Cardiac fibroblast (primary cell): Measurements from ENCODE around the gene LBR.

Source experiments
- DNase-seq, 2 donors: peaks; one replicate each; pipeline versions ENCODE4 v3.0.0 to v3.0.0-alpha.2; 2010; ENCODE audit warnings: low read depth in 2 of 2
- H3K4me3 ChIP-seq, 2 donors: replicated peaks in 1 of 2; 1 replicate in 1 of 2; 2 replicates in 1 of 2; pipeline ENCODE4 v1.5.1; 2011; ENCODE audit warnings: low read depth in 2 of 2, low read length in 2 of 2, mild to moderate bottlenecking in 2 of 2, moderate library complexity in 1 of 2
- CTCF ChIP-seq: IDR thresholded peaks from one replicate; pipeline ENCODE4 v1.5.1; 2011; ENCODE audit warnings: low read depth, mild to moderate bottlenecking, low read length, inconsistent platforms

Gene LBR

GRCh38 chr1:225366018-225366417 lies 61.8 kb downstream of the LBR start:
- DNase-seq = no peak
- no peak overlapping the region for H3K4me3 ChIP-seq
- TF ChIP-seq CTCF = no peak

- H3K4me3 ChIP-seq = no peak overlapping the region
- DNase-seq = no peak
- no peak for TF ChIP-seq CTCF
These were observed 63.4 kb downstream of the LBR start for GRCh38 chr1:225364439-225364838.

GRCh38 chr1:225362805-225363204 lies 65.0 kb downstream of the LBR start:
- no peak for TF ChIP-seq CTCF
- DNase-seq = no peak
- no peak overlapping the region for H3K4me3 ChIP-seq

- no peak for TF ChIP-seq CTCF
- DNase-seq = no peak
These were observed 66.7 kb downstream of the LBR start for GRCh38 chr1:225361176-225361575.

GRCh38 chr1:225360119-225360518 lies 67.7 kb downstream of the LBR start:
- no peak for DNase-seq
- no peak overlapping the region for H3K4me3 ChIP-seq
- no peak for TF ChIP-seq CTCF

More at GRCh38 chr1:225361176-225361575, 66.7 kb downstream of the LBR start:
- no peak overlapping the region for H3K4me3 ChIP-seq

GRCh38 chr1:225355863-225356262 lies 72.0 kb downstream of the LBR start:
- no peak for DNase-seq
- no peak for TF ChIP-seq CTCF
- no peak overlapping the region for H3K4me3 ChIP-seq

GRCh38 chr1:225354906-225355305 lies 72.9 kb downstream of the LBR start:
- H3K4me3 ChIP-seq = no peak overlapping the region
- TF ChIP-seq CTCF = no peak
- peak in 1 of 2 donors; percentile 5 for DNase-seq
